NCI-H2081 (cell line): ENCODE results near the gene EDC3.

ENCODE experiments used
- DNase-seq, 2 experiments: peaks; one replicate each; lab custom pipeline; 2025; lab: John Stamatoyannopoulos, UW

The EDC3 gene

GRCh38 chr15:74624020-74624602 is 71.7 kb downstream of the EDC3 start:
- no peak for DNase-seq

- DNase-seq: no peak
Observed at GRCh38 chr15:74622758-74623157, 73.1 kb downstream of the EDC3 start.

GRCh38 chr15:74621936-74622335 is 73.9 kb downstream of the EDC3 start:
- no peak for DNase-seq

- DNase-seq: no peak
Observed at GRCh38 chr15:74621546-74621920, 74.3 kb downstream of the EDC3 start.

GRCh38 chr15:74620636-74621545 is 74.9 kb downstream of the EDC3 start:
- DNase-seq: peak; percentile 58 to 75

- no peak for DNase-seq
Observed at GRCh38 chr15:74619916-74620635, 75.7 kb downstream of the EDC3 start.

GRCh38 chr15:74618841-74619596 is 76.8 kb downstream of the EDC3 start:
- DNase-seq: no peak

- no peak for DNase-seq
Observed at GRCh38 chr15:74616996-74617395, 78.8 kb downstream of the EDC3 start.

- peak; percentile 49 to 67 for DNase-seq
Observed at GRCh38 chr15:74616366-74616939, 79.4 kb downstream of the EDC3 start.

- DNase-seq: peak; percentile 95
Observed at GRCh38 chr15:74615508-74616365, 80.1 kb downstream of the EDC3 start, which contains the start of gene CLK3. TSS of gene CLK3 (plus strand) at chr15:74615836. CDS start at chr15:74619197, 3,361 bp downstream.

GRCh38 chr15:74614744-74615507 is 80.9 kb downstream of the EDC3 start:
- DNase-seq: peak; percentile 59 to 78

- no peak for DNase-seq
Observed at GRCh38 chr15:74613953-74614743, 81.7 kb downstream of the EDC3 start.

- no peak for DNase-seq
Observed at GRCh38 chr15:74613089-74613952, 82.5 kb downstream of the EDC3 start.

GRCh38 chr15:74612677-74613076 is 83.1 kb downstream of the EDC3 start:
- no peak for DNase-seq

- DNase-seq: no peak
Observed at GRCh38 chr15:74611834-74612233, 84.0 kb downstream of the EDC3 start.

- DNase-seq: no peak
Observed at GRCh38 chr15:74611341-74611740, 84.5 kb downstream of the EDC3 start.

GRCh38 chr15:74610302-74610951 is 85.4 kb downstream of the EDC3 start:
- no peak for DNase-seq

GRCh38 chr15:74609938-74610301 is 85.9 kb downstream of the EDC3 start:
- no peak for DNase-seq
